OCI-LY7 (cell line): ENCODE measurements around the gene CCDC33.

Experiments
- EZH2phosphoT487 ChIP-seq: fragments of 200-600 bp; sonication (generic); IDR thresholded peaks from 2 replicates; pipeline ENCODE4 v1.6.1; 2018; ENCODE audit warnings: low read depth, borderline replicate concordance, mild to moderate bottlenecking, mixed run types, antibody characterized with exemption, low read length, moderate library complexity, mixed read lengths
- TF ChIP-seq, protein P1 (sequence below): fragments of 200-600 bp; sonication (generic); conservative IDR thresholded peaks from 2 replicates; pipeline ENCODE4 v1.5.1; 2014; ENCODE audit warnings: mild to moderate bottlenecking, antibody characterized with exemption, low read length, moderate library complexity, mixed read lengths

DNA sequence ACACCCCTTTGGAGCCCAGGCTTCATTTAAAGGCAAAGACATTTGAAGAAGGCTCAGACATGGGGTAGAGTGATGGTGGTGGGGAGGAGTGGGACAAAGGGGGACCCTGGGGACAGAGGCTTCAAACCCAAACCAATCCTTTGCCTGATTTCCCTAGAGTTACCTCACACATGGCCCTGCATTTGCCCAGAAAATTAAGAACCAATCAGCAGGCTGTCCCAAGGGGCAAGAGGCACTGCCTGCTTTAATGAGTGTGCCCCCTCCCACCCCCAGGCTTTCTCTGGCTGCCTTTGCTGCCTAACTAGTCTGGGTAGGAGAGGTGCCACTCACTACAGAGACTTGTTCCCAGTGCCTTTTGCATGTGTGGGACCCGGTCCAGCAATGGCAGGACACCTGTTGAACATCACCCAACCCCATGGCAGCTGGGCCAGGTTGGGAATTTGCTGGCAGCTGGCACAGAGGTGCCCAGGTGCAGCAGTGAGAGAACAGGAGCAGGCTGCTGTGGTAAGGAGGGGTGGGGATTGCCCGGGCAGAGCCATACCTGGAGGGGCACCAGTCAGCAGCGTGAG lies 38.4 kb downstream of the CCDC33 start:
- TF ChIP-seq, protein P1, sequence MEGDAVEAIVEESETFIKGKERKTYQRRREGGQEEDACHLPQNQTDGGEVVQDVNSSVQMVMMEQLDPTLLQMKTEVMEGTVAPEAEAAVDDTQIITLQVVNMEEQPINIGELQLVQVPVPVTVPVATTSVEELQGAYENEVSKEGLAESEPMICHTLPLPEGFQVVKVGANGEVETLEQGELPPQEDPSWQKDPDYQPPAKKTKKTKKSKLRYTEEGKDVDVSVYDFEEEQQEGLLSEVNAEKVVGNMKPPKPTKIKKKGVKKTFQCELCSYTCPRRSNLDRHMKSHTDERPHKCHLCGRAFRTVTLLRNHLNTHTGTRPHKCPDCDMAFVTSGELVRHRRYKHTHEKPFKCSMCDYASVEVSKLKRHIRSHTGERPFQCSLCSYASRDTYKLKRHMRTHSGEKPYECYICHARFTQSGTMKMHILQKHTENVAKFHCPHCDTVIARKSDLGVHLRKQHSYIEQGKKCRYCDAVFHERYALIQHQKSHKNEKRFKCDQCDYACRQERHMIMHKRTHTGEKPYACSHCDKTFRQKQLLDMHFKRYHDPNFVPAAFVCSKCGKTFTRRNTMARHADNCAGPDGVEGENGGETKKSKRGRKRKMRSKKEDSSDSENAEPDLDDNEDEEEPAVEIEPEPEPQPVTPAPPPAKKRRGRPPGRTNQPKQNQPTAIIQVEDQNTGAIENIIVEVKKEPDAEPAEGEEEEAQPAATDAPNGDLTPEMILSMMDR, result no peak
- no peak for TF ChIP-seq EZH2phosphoT487
